Glutamatergic neuron (in vitro differentiated cells): ENCODE results near the gene ZWINT. TPM values are rescaled to one million over a fixed set of nuclear protein-coding genes. Genes with fewer than 3 reads are reported as not detected.
A peak's percentile ranks its signal among the peaks of the same experiment; 100 is the strongest.

ENCODE experiments used
- DNase-seq: peaks from one replicate; pipeline ENCODE4 v3.0.0; 2022
- H3K27ac Mint-ChIP-seq: one replicate; pipeline ENCODE4 v1.8.0; 2020; ENCODE audit warnings: mild to moderate bottlenecking, mixed read lengths, inconsistent platforms; ENCODE audit not compliant: unreplicated experiment
- H3K27me3 Mint-ChIP-seq: one replicate; pipeline ENCODE4 v1.8.0; 2020; ENCODE audit warnings: mild to moderate bottlenecking, moderate library complexity, mixed read lengths, inconsistent platforms; ENCODE audit not compliant: unreplicated experiment
- H3K36me3 Mint-ChIP-seq: one replicate; pipeline ENCODE4 v1.8.0; 2020; ENCODE audit warnings: mild to moderate bottlenecking, mixed read lengths, inconsistent platforms; ENCODE audit not compliant: unreplicated experiment
- H3K4me1 Mint-ChIP-seq: one replicate; pipeline ENCODE4 v1.8.0; 2020; ENCODE audit warnings: mild to moderate bottlenecking, low read depth, mixed read lengths, inconsistent platforms; ENCODE audit not compliant: unreplicated experiment
- H3K4me3 Mint-ChIP-seq: one replicate; pipeline ENCODE4 v1.8.0; 2020; ENCODE audit warnings: mild to moderate bottlenecking, mixed read lengths, inconsistent platforms; ENCODE audit not compliant: unreplicated experiment
- H3K9me3 Mint-ChIP-seq: one replicate; pipeline ENCODE4 v1.8.0; 2020; ENCODE audit warnings: mild to moderate bottlenecking, moderate library complexity, mixed read lengths, inconsistent platforms; ENCODE audit not compliant: unreplicated experiment
- long read RNA-seq: library from polyadenylated mRNA; unstranded; transcript quantifications from one replicate; pipeline ENCODE4 v2.0.0, GENCODE V29; 2020; ENCODE audit not compliant: unreplicated experiment
- total RNA-seq: library from RNA; stranded (reverse); fragmentation: NEBNext Ultra II Directional; extraction: Animal tissue kit (Norgen Biotek cat#: 25700); gene quantifications from one replicate; pipeline ENCODE4 v1.2.1, GENCODE V29; 2021; ENCODE audit not compliant: unreplicated experiment
- TF ChIP-seq, protein P1 (sequence below): fragments of 200-600 bp; sonication (generic); IDR thresholded peaks from one replicate; pipeline ENCODE4 v1.5.0; 2021; ENCODE audit not compliant: partially characterized antibody, unreplicated experiment

Gene ZWINT
- 11.6 TPM for total RNA-seq
- long read RNA-seq, transcript ZWINT-203 (9 exons, 1,872 nt): major isoform, 10 of 27 reads
- long read RNA-seq, transcript ZWINT-204 (8 exons, 1,851 nt): minor isoform, 5 of 27 reads
- long read RNA-seq, partial matches to known transcripts: 2 of 27 reads
- long read RNA-seq, other reads (novel, unspliced or antisense): 7 of 27 reads

GRCh38 chr10:56360967-56361612, at the start of gene ZWINT:
Gene ZWINT (minus strand): TSS chr10:56361259. CDS start chr10:56361236, 23 bp downstream.
- Mint-ChIP-seq H3K27ac (peak within 1 kb of the TSS; percentile 72), H3K36me3 (no peaks in the 10 kb centered on the region)
- DNase-seq: peak; percentile 97

DNA sequence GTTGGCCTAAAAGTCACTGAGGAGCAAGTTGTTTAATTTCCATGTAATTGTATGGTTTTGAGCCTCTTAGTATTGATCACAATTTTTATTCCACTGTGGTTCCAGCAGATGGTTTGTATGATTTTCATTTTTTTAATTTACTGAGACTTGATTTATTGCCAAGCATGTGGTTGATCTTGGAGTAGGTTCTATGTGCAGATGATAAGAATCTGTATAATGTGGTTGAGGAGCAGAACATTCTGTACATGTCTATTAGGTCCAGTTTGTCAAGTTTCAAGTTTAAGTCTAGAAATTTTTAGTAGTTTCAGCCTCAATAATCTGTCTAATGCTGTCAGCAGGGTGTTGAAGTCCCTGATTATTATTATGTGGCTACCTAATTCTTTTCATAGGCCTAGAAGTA, 22.7 kb upstream of the ZWINT start:
- Mint-ChIP-seq H3K36me3 (no peaks in the 10 kb centered on the region), H3K27me3 (no peaks in the 10 kb centered on the region), H3K4me3 (no peak overlapping the region), H3K4me1 (no peaks in the 10 kb centered on the region), H3K27ac (no peak overlapping the region), H3K9me3 (no peaks in the 10 kb centered on the region)
- TF ChIP-seq, protein P1, sequence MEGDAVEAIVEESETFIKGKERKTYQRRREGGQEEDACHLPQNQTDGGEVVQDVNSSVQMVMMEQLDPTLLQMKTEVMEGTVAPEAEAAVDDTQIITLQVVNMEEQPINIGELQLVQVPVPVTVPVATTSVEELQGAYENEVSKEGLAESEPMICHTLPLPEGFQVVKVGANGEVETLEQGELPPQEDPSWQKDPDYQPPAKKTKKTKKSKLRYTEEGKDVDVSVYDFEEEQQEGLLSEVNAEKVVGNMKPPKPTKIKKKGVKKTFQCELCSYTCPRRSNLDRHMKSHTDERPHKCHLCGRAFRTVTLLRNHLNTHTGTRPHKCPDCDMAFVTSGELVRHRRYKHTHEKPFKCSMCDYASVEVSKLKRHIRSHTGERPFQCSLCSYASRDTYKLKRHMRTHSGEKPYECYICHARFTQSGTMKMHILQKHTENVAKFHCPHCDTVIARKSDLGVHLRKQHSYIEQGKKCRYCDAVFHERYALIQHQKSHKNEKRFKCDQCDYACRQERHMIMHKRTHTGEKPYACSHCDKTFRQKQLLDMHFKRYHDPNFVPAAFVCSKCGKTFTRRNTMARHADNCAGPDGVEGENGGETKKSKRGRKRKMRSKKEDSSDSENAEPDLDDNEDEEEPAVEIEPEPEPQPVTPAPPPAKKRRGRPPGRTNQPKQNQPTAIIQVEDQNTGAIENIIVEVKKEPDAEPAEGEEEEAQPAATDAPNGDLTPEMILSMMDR: no peak
- DNase-seq: no peak

More at GRCh38 chr10:56360967-56361612, at the start of gene ZWINT:
- Mint-ChIP-seq H3K9me3 (no peaks in the 10 kb centered on the region), H3K27me3 (peaks cover 5% of the 10 kb centered on the region), H3K4me1 (peaks cover 2% of the 10 kb centered on the region), H3K4me3 (peak within 1 kb of the TSS; percentile 96)
- TF ChIP-seq, protein P1: no peak

- Mint-ChIP-seq H3K4me1 (no peaks in the 10 kb centered on the region), H3K9me3 (peaks cover 6% of the 10 kb centered on the region), H3K27me3 (no peaks in the 10 kb centered on the region), H3K27ac (no peak overlapping the region), H3K36me3 (peaks cover 15% of the 10 kb centered on the region), H3K4me3 (no peak overlapping the region)
- no peak for DNase-seq
- TF ChIP-seq, protein P1: no peak
Measured at GRCh38 chr10:56370217-56371113, 9.4 kb upstream of the ZWINT start.

DNA sequence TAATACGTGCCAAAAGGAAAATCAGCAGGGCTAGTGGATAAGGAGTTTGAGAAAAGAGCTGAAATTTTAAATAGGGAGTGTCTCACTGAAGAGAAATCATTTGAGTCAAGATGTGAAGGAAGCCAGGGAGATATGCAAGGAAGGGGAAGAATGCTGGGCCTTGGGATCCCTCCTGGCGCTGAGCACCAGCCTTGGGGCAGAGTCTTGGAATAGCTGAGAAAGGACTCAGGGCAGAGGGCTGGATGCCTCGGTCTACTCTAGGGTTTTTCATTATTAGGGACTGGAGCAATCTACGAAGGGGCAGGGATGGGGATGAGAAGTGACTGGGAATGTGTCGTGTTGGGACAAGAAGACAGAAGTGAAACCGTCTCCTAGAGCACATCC, 484 bp downstream of the ZWINT start:
- TF ChIP-seq, protein P1: no peak
- Mint-ChIP-seq H3K27me3 (peaks cover 5% of the 10 kb centered on the region), H3K9me3 (no peaks in the 10 kb centered on the region), H3K36me3 (no peaks in the 10 kb centered on the region), H3K4me1 (peaks cover 2% of the 10 kb centered on the region), H3K27ac (peak overlapping the region; percentile 34), H3K4me3 (peak overlapping the region; percentile 96)
- no peak for DNase-seq

GRCh38 chr10:56359837-56360236, 1.2 kb downstream of the ZWINT start:
- Mint-ChIP-seq H3K9me3 (no peaks in the 10 kb centered on the region), H3K27me3 (peaks cover 5% of the 10 kb centered on the region), H3K27ac (no peak overlapping the region), H3K36me3 (no peaks in the 10 kb centered on the region), H3K4me3 (peak overlapping the region; percentile 96), H3K4me1 (peaks cover 2% of the 10 kb centered on the region)
- TF ChIP-seq, protein P1: no peak
- no peak for DNase-seq
